LNCaP clone FGC (cell line): ENCODE measurements around the gene PLA2R1.
A peak's percentile ranks its signal among the peaks of the same experiment; 100 is the strongest.
"Not testable (repeated sequence)": the region's sequence is repeated elsewhere in the genome, so short reads cannot be mapped to it uniquely, and the experiment has no call there.

Experiments used
- DNase-seq: peaks from one replicate; pipeline ENCODE4 v3.0.0-alpha.2; 2011; ENCODE audit warnings: low read depth
- H3K4me3 ChIP-seq: 2 replicates; pipeline ENCODE4 v1.5.1; 2011; ENCODE audit warnings: mild to moderate bottlenecking, low read depth, low read length, control low read depth
- TF ChIP-seq, protein P1 (sequence below): IDR thresholded peaks from 2 replicates; pipeline ENCODE4 v1.5.1; 2012; ENCODE audit warnings: mild to moderate bottlenecking; ENCODE audit not compliant: control insufficient read depth, insufficient read depth; ENCODE audit errors: extremely low read depth

Gene PLA2R1

GRCh38 chr2:159976527-159977160 is 85.8 kb downstream of the PLA2R1 start:
- TF ChIP-seq, protein P1, sequence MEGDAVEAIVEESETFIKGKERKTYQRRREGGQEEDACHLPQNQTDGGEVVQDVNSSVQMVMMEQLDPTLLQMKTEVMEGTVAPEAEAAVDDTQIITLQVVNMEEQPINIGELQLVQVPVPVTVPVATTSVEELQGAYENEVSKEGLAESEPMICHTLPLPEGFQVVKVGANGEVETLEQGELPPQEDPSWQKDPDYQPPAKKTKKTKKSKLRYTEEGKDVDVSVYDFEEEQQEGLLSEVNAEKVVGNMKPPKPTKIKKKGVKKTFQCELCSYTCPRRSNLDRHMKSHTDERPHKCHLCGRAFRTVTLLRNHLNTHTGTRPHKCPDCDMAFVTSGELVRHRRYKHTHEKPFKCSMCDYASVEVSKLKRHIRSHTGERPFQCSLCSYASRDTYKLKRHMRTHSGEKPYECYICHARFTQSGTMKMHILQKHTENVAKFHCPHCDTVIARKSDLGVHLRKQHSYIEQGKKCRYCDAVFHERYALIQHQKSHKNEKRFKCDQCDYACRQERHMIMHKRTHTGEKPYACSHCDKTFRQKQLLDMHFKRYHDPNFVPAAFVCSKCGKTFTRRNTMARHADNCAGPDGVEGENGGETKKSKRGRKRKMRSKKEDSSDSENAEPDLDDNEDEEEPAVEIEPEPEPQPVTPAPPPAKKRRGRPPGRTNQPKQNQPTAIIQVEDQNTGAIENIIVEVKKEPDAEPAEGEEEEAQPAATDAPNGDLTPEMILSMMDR: no peak
- DNase-seq: no peak
- H3K4me3 ChIP-seq: no peak overlapping the region

- H3K4me3 ChIP-seq: no peak overlapping the region
- no peak for DNase-seq
- TF ChIP-seq, protein P1: no peak
Measured at GRCh38 chr2:159973325-159973724, 89.1 kb downstream of the PLA2R1 start.

DNA sequence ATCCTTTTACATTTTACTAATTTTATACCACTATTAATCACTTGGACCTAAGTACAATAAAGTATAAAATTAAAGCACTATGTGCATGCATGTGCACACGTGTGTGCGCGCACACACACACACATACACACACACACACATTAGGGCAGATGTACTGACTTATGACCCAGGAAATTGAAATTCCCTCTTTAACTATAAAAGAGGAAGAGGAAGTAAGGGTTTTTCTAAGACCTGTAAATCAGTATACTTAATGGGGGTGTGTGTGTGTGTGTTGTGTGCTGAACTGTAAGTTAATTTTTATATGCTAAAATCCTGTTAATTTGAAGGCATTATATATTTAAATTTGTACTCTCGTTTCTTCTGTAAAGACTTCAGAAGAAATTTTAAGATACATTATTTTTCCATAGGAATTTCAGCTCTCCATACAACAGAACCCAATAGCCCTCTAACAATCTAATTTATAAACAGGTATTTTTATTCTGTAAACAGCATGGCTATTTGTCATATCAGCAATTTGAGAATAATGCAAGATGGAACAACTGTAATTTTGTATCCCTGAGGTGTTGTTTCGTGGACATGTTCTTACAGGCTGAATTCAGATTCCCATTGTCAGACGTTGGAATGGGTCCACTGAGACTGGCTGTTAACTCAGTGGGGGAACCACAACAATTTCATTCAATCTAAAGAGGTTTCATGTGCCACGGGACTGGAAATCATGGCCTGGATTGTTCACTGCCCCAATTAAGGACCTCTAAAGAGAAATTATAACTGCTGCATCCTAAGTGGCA is 90.9 kb downstream of the PLA2R1 start:
- DNase-seq: no peak
- TF ChIP-seq, protein P1: no peak
- no peak overlapping the region for H3K4me3 ChIP-seq

- DNase-seq, H3K4me3 ChIP-seq: not testable (repeated sequence)
Measured at GRCh38 chr2:159970548-159970947, 91.9 kb downstream of the PLA2R1 start.

DNA sequence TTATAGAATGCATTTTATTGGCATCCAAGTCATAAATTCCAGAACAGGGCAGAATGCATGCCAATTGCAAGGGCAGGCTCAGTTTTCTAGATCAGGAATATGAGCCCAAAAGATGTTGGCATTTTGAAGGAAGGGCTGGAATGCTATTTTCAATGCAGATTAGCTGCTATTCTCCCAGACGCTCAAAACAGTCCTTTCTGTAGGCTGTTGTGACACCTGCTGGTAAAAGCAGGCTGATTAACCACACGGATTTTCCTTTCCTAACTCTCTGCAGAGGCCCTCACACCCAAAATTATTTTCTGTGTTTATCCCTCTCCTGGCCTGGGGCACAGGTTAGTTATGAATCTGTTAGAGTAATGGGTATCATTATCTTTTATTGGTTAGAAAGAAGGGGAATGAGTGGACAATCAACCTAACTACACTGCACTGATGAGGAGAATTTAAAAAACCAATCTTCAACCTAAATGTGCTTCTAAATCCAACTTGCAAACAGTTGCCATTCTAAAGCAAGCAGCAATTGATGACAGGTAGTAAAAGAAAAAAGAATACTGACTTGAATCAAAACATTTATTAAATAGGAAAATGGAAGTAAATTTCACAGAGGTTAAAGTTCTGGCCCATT is 94.0 kb downstream of the PLA2R1 start:
- TF ChIP-seq, protein P1: peak; percentile 76
- DNase-seq: no peak
- no peak overlapping the region for H3K4me3 ChIP-seq

DNA sequence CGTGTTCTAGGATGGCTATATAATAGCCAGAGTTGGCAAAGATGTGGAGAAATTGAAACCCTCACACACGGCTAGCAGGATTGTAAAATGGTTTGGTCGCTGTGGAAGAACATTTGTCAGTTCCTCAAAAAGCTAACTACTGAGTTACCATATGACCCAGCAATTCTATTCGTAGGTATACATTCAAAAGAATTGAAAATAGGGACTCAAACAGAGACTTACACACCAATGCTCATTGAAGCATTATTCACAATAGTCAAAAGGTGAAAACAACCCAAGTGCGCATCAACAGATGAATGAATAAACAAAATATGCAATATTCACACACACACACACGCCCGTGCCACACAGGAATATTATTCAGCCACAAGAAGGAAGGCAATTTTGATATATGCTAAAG is 98.7 kb downstream of the PLA2R1 start:
- TF ChIP-seq, protein P1: no peak
- H3K4me3 ChIP-seq: no peak overlapping the region
- DNase-seq: no peak

DNA sequence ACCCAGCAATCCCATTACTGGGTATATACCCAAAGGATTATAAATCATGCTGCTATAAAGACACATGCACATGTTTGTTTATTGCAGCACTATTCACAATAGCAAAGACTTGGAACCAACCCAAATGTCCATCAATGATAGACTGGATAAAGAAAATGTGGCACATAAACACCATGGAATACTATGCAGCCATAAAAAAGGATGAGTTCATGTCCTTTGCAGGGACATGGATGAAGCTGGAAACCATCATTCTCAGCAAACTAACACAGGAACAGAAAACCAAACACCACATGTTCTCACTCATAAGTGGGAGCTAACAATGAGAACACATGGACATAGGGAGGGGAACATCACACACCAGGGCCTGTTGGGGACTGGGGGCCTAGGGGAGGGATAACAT is 99.9 kb downstream of the PLA2R1 start:
- H3K4me3 ChIP-seq, DNase-seq: not testable (repeated sequence)
